DMS153 treated with DMSO at 0.1 percent for 48 hours (cell line): ENCODE results near the gene REC8.
A peak's percentile ranks its signal among the peaks of the same experiment; 100 is the strongest.
"Not testable (repeated sequence)": the region's sequence is repeated elsewhere in the genome, so short reads cannot be mapped to it uniquely, and the experiment has no call there.

Experiments used
- DNase-seq: peaks from one replicate; lab custom pipeline; 2025; ENCODE audit not compliant: unreplicated experiment; lab: John Stamatoyannopoulos, UW

Gene REC8

DNA sequence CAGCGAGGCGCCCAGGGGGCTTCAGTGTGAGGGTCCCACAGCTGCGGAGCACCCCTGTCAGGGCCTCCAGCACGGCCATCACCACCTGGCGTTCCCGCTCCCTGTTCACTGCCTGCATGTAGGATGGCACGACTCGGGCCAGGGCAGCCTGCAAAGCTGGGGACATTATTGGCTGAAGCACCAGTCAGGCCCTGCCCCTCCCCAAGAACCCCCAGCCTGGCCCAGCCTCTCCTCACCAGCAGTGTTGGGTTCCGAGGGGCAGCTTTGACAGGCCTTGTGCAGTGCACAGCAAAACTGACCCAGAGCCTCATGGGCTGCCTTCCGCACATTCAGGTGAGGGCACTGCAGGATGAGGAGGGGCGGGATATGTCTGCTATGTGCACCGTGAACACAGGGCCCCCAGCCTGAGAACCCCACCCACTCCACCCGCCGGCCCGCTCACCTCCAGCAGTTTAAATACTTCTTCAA, 11.2 kb downstream of the REC8 start:
- no peak for DNase-seq

DNA sequence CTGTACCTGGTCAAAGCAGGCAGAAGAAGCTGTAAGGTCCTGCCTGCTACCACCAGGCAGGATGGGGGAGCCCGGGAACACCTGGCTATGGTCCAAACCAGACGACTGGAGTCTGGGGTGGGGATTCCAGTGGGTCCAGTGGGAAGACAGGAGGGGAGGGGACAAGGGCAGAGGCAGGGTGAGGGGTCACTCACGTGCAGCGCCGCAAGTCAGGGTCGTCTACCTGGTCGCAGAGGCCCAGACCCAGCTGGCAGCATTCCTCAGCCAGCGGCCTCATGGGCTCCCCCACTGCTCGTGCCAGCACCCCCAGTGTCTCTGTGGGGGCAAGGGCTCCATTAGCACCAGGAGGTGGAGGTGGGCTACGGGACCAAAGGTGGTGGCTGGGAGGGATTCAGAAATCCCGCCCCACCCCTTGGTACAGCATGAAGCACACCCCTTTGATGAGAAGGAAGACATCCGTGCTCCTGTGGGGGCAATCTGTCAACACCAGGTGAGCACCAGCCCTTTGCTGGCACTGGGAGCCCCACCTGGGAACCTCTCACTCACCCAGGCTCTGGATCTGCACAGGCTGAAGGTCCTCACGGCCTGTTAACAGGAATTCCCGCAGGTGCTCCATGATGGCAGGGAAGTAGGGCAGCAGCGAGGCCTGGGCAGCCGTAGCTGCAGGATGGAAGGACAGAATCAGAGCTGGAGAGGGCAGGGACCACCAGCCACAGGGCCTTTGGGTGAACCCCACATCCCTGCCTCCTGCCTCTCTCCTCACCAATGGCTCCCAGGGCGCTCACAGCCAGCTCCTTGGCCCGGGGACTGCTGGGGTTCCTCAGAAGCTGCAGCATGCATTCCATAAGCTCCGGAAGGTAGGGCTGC, 12.5 kb downstream of the REC8 start:
- DNase-seq, result no peak

DNA sequence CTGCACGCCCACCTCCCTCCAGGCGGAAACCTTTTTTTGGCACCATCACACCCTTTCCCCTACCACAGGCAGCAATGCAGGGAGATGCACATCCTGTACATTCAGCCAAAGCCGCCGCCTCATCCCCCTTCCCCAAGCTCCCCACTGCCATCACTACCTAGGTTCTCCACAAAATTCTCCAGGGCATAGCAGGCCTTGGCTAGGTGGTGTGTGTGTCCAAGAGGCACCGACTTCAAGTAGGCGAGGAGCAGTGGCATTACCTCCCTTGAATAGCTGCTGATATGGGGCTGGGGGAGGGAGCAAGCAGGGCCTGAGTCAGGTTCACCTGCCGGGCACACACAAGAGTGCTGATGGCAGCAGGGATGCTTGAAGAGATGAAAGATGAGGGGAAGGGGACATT, 13.1 kb downstream of the REC8 start:
- DNase-seq, result no peak

DNA sequence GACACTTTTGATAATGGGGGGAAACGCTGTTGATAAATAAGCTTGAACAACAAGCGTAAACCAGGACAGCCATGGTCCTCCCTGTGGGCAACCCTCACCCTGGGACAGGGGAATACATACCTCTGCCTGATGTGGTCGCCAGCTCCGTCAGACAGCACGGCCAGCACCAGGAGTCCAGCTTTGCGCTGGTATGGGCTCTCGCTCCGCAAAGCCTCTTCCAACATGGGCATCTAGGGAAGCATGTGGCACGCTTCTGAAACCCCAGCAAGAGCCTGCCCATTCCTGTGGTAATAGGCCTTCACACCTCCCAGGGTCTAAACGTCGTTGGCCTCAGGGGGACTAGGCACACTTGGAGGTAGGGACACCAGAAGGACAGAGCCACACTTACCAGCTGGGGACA, 13.9 kb downstream of the REC8 start:
- no peak for DNase-seq

DNA sequence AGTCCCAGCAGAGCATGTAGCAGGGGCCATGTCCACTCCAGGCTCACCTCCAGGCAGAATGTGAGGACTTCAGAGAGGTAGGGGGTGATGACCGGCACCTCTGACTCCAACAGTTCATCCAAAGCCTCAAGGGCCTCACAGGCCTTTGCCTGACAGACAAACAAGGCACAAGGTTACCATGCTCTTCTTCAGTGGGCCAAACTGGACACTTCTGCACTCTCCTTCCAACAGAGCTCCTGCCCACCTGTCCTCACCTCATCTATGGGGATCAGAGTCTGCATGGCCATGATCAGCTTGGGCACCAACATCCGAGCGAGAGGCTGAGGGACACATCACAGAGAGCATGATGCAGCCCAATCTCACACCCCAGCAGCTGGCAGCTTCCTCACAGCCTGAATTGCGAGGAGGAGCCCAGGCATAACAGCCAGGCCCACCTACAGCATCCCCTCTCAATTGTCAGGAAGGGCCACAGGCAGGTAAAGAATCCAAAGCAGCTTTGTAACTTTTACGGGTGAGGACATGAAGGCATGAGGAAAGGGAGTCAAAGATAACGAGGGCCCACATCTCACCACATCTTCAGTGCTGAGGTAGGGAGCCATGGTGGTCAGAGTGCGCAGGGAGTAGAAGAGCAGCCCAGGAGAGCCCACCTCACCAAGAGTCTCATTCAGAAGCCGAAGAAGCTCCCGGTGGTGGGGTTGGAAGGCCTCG, 15.1 kb downstream of the REC8 start:
- DNase-seq, result no peak

DNA sequence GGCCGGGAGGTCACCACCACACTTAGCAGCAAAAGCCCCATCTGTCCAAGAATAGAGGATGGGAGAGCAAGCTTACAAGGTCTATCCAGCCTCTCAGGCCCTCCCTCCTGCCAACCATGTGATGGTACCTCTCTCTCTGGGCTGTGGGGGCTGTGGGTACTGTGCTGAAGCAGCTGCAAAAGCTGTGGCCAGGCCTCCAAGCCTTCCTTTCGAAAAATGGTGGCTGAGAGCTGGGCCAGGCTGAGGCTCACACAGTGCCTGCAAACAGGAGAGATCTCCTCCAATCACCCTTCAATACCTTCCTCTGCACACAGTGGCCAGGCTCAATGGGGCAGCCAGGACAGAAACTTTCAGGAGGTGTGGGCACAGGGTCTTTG, 15.6 kb downstream of the REC8 start:
- DNase-seq, result no peak

DNA sequence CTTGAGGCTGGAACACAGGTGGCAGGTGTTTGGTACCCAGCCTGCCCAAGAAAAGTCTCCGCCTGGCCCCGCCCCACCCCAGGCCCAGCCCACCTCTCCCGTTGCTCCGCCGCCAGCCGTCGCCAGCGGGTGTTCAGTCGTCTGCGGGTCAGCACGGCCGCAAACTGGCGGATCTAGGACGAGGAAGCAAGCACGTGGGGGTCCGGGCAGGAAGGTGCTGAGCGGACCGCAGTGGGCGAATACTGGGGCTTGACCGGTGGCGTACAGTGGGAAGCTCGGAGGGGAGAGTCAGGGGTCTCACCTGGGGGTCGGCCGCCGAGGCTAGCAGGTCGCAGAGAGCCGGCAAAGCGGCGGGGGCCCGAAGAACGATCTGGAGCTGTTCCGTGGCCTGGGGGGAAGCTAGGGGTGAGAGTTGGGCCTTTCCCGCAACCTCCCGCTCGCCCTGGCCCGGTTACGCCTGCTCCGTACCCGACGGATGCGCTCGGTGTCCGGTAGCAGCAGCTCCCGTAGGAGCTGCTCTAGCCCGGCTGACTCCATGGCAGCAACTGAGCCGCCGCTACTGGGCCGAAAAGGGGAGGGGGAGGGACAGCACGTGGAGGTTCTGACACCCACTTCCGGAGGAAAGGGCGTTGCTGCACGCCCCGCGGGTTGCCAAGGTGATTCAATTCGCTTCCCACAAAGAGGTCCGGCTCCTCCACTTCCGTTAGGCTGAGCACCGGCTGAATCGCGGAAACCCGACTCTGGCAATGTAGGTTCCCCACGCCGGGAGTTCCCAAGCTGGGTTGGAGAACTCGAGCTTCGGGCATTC, 16.6 kb downstream of the REC8 start, which contains the start of gene IPO4:
Gene IPO4 (minus strand): TSS at position 566 of the 808 bp plus-strand sequence. CDS start 29 bp downstream, at position 537.
- DNase-seq, result peak; percentile 95

DNA sequence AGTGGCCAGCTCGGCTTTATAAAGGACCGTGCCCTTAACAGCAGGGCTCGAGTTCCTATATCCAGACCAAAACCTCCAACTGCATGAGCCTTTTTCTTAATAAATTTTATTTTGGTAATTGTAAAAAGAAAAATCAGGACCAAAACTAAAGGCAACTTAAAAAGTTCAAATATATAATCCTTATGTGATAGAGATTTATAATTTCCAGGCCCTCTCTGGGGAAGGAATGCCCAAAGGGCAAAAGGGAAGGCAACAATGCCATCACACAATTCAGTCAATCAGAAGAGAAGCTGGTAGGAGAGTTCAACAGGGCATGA, 17.1 kb downstream of the REC8 start:
- DNase-seq, result no peak

DNA sequence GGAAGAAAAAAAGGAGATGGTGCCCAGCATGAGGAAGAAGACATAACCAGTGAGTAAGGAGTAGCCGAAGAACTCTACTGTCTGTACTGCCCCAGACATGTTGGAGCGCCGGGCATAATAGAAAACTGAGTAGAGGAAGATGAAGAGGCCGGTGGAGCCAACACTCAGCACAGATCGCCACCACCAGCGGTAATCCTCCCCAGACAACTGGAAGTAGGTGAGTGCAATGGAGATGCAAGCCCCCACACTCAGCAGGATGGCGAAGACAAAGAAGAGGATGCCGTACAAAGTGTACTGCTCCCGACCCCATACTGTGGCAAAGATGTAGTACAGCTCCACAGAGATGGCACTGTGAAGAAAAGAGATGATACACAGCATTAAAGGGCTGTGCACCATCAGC, 17.6 kb downstream of the REC8 start:
- no peak for DNase-seq

DNA sequence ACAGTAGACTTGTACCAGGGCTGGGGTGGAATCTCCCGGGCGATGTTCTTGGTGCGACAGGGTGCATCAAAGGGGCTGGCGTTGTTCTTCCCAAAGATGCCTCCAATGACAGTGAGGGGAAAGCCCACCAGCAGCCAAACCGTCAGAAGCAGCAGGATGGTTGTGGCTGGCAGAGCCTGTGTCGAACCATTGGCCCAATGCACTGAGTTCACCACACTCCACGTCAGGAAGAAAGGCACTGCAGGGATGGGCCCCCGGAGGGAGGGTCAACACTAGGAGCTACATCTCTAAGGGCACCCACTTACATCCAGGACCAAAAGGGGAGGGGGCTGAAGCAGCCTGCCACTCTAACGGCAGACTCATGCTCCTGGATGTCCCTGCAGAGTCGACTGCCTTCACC, 18.5 kb downstream of the REC8 start:
- no peak for DNase-seq

DNA sequence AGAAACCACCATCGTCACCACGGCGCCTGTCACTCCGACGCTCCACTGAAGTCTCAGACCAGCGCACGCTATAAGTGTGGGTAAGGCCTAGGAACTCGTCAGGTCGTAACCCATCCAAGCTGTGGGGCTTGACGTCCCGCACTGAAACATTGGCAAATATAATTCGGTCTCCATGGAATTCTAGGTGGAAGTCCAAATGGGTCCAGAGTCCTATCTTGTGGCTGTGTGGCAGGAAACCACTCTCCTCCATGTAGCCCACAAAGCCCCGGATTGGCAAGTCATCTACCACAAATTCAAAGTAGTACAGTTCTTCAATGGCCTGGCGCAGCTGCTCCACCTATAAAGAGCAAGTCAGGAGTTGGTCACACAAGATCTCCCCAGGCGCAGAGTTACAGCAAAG, 21.1 kb downstream of the REC8 start:
- DNase-seq, result no peak

DNA sequence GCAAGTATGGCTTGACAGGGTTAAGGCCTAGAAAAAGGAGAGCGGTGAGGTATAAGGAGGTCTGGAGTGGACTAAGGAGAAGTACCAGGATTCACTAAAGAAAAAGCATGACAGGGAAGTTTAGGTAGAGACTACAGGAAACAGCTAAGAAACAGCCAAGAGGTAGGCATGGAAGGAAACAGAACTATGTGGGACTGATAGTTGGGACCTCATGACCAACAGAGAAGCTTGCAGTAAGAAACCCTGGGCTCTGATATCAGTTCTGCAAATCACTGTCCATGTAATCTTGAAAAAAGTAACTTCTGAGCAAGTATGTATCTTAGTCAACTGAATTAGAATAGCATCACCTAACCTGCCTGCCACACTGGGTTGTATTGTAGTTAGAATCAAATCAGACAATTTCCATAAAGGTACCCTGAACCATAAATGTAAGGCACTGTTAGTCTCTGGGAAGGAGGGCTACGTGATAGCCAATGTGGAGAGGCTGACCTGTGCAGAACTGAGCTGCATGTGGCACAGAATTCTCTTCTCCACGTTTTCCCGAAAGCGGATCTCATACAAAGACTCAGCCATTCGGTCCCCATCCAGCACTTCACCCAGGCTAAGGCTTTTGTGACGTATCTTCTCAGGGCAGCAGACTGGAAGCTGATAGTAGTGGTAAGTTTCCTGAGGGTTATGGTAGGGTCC, 22.4 kb downstream of the REC8 start:
- no peak for DNase-seq

DNA sequence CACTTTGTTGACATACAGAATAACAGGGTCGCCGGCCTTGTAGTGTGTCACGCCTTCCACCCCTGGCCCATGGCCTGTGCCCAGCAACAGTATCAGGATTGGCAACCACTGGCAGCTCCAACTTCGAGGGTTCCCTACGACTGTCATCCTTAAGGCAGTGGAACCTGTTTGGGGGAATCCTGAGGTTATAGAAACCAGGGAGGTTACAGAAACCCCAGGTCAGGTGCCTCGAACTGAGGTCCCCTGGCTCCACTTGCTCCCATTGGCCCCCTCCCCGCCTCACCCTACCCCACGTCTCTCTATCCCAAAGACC, 22.9 kb downstream of the REC8 start:
- DNase-seq, result no peak

DNA sequence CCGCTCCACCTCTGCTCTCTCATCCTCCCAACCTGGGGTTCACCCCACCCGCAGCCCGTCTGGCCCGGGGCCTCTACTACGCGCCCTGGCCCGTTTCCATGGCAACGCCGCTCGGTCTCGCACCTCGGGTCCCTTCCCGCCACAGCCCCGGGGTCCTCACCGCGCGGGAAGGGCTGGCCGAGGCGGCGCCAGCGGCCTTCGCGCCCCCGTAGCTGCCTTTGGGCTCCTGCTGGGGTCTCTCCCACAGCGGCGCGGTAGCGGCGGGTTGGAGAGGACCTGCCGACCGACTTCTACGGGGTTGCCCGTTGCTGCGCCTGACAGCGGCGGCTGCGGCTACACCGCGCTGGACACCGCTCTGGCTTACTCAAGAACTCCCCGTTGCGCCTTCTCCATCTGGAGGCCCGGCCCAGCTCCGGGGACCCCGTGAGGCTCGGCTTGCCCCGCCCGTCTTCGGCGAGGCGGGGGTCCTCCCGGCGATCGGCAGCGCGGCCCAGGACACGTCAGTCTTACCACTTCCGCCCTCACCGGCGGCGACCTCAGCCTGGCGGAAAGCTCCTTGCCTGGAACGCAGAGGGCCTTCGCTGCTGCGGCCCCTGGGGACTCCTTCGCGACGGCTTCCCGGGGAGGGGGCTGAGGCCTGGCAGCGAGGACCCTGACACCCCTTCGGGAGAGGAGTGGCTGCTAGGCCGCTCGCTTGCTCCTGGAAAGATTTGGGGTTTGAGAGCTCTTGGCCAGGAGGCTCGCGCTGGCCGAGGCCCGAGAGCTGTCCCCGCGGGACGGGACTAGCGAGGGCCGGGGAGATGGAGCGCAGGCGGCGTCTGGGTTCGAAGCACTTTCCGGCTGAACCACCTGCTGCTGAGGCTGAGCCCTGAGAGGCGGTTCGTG, 23.5 kb downstream of the REC8 start, which contains the start of gene TM9SF1:
Gene TM9SF1 (minus strand): TSS at position 256 of the 885 bp plus-strand sequence. CDS start 422 bp downstream, outside the sequence.
- DNase-seq, result peak; percentile 60

DNA sequence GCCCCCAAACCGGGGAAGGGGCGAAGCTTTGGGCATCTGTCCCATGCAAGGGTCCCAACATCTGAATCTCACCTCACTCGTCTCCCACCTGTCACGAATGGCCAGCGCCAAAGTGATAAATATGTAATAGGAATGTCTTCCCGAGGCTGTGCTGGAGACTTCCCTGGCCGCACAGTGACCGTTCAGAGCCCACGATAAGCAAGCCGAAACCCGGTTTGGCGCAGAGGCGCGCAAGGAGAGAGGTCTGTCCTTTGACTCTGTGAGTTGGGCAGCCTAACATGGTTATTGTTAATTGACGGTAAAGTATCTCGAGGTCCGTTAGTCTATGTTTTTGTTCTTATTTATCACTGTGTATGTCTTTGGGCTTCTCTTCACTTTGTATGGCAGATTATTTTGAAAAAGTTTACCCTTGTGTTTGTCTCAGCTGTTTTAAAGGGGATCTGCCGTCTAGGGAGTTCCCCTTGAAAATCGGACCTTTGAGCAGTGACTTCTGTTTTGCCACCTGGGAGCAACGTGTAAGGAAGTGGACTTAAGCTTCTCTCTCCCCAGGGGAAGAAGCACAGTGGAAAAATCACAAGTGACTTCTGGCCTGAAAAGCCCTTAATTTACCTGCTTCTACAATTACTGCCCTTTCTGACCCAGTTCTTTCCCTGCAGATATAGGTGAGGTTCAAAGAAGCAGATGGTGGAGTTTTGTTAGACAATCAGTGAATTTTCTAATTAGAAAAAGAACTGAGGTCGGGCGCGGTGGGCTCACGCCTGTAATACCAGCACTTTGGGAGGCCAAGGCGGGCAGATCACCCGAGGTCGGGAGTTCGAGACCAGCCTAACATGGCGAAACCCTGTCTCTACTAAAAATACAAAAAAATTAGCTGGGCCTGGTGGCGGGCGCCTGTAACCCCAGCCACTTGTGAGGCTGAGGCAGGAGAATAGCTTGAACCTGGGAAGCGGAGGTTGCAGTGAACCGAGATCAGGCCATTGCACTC, 24.5 kb downstream of the REC8 start:
- no peak for DNase-seq

DNA sequence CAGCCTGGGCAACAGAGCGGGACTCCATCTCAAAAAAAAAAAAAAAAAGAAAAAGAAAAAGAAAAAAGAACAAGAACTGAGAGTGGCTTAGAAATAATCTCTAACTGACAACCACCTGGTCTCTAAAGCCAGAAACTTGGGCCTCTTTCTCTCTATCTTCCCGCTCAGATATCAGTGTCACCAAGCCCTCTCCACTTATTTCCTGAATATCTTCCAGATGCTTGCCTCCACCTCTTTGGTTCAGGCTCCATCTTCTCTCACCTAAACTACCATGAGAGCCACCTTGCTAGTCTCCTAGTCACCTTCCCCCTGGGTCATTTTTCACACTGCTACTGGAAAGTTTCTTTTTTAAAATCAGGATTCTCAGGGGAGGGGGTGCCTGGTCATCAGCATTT, 25.2 kb downstream of the REC8 start:
- DNase-seq, result no peak

DNA sequence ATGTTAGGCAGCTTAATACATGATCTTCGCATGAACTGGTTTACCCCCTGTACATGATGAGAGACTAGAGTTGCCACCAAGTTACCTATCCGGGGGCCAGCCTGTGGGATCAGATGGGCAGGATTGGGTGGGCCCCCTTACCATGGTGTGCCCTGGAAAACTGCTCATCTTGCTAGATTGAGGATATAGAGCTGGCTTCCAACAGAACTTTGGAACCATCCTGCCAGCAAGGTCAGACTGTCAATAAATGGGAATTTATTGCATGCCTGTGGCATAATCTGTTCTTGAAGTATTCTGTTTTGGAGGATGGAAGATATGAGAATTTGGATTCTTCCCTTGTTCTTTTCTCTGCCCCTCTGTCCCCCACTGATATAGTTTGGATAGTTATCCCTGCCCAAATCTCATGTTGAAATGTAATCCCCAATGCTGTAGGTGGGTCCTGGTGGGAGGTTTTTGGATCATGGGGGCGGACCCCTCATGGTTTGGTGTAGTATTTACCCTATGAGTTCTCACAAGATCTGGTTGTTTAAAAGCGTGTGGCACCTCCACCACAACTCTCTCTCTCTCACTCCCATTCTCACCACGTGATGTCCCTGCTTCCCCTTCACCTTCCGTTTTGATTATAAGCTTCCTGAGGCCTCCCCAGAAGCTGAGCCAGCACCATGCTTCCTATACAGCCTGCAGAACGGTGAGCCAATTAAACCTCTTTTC, 27.1 kb downstream of the REC8 start:
- no peak for DNase-seq

DNA sequence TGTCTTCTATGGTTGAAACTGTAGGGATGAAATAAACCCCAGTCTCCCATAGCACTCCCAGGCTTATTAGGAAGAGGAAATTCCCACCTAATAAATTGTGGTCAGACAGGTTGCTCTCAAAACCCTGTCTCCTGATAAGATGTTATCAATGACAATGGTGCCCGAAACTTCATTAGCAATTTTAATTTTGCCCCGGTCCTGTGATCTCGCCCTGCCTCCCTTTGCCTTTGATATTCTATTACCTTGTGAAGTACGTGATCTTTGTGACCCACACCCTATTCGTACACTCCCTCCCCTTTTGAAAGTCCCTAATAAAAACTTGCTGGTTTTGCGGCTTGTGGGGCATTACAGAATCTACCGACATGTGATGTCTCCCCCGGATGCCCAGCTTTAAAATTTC, 30.7 kb downstream of the REC8 start:
- DNase-seq, result not testable (repeated sequence)
